ENCODE measurements around the gene SENP2.

GRCh38 chr3:185623939-185624665 is 38.0 kb downstream of the SENP2 start:
- TF ChIP-seq CTCF (IDR thresholded peaks at IDR 0.05 in 2 of 3, conservative IDR thresholded peaks at IDR 0.05 in 1 of 3; ENCODE audit: control insufficient read depth in 2 of 3, extremely low read depth in 1 of 3, insufficient read depth in 1 of 3, low read depth in 3 of 3, low read length in 3 of 3) (no peak), POLR2A (IDR thresholded peaks at IDR 0.05; ENCODE audit: low read depth, low read length) (no peak)

All from GM12878 (cell line).